ENCODE measurements around the gene EPB41. TPM values are rescaled to one million over a fixed set of nuclear protein-coding genes. Genes with fewer than 3 reads are reported as not detected.

The EPB41 gene
- total RNA-seq, 1 experiment from 2014 or later, result 17.3 TPM

- no peak overlapping the region for H2AFZ ChIP-seq (ENCODE audit: low read length)
- H3K27me3 ChIP-seq (ENCODE audit: low read length), result no peaks in the 10 kb centered on the region
- no peak overlapping the region for H3K4me2 ChIP-seq (ENCODE audit: low read depth, low read length, poor library complexity, severe bottlenecking)
- no peak for DNase-seq
- H3K4me1 ChIP-seq (ENCODE audit: low read length), result peaks cover 10% of the 10 kb centered on the region
- H3K9me3 ChIP-seq (ENCODE audit: low read length), result no peaks in the 10 kb centered on the region
- H3K27ac ChIP-seq (ENCODE audit: low read length), result no peak overlapping the region
- H3K9ac ChIP-seq (ENCODE audit: low read length), result no peak overlapping the region
- H4K20me1 ChIP-seq (ENCODE audit: insufficient read depth, low read depth, low read length), result peaks cover 59% of the 10 kb centered on the region
- no peaks in the 10 kb centered on the region for H3K9me2 ChIP-seq (replicated peaks; ENCODE audit: insufficient read depth, low read length)
- H3K4me3 ChIP-seq (ENCODE audit: low read length), result no peak overlapping the region
- H3K79me2 ChIP-seq (ENCODE audit: low read length), result peaks cover 98% of the 10 kb centered on the region
- H3K36me3 ChIP-seq (ENCODE audit: insufficient read depth, low read length), result peaks cover 69% of the 10 kb centered on the region
These were observed 252.0 kb downstream of the EPB41 start for GRCh38 chr1:29166291-29166878.

- Histone ChIP-seq H3K9me2 (replicated peaks; ENCODE audit: insufficient read depth, low read length) (no peaks in the 10 kb centered on the region), H3K9me3 (ENCODE audit: low read length) (no peaks in the 10 kb centered on the region), H3K4me3 (ENCODE audit: low read length) (no peak overlapping the region), H3K36me3 (ENCODE audit: insufficient read depth, low read length) (peaks cover 68% of the 10 kb centered on the region), H3K4me2 (ENCODE audit: low read depth, low read length, poor library complexity, severe bottlenecking) (no peak overlapping the region), H4K20me1 (ENCODE audit: insufficient read depth, low read depth, low read length) (peaks cover 71% of the 10 kb centered on the region), H3K9ac (ENCODE audit: low read length) (no peak overlapping the region), H3K27me3 (ENCODE audit: low read length) (no peaks in the 10 kb centered on the region), H3K79me2 (ENCODE audit: low read length) (peaks cover 100% of the 10 kb centered on the region), H3K27ac (ENCODE audit: low read length) (no peak overlapping the region), H2AFZ (ENCODE audit: low read length) (no peak overlapping the region), H3K4me1 (ENCODE audit: low read length) (peaks cover 24% of the 10 kb centered on the region)
- no peak for DNase-seq
These were observed 253.5 kb downstream of the EPB41 start for GRCh38 chr1:29167904-29168303.

Small RNAs within 50 kb of the gene (small RNA-seq; reads per million reads assigned to genes)
- gene RF00017 (not detected), gene RF00019 (not detected)

Other genes starting within 250 kb of the EPB41 start
- gene GMEB1, start 245.8 kb upstream of the EPB41 start, total RNA-seq (2014; rRNA removed; shearing (Covaris generic); ENCODE audit: low replicate concordance), result 7.2 and 8.8 TPM in 2 replicates
- 44.0 and 52.5 TPM in 2 replicates for gene YTHDF2, start 177.6 kb upstream of the EPB41 start, total RNA-seq (2014; rRNA removed; shearing (Covaris generic); ENCODE audit: low replicate concordance)
- gene OPRD1, start 102.4 kb upstream of the EPB41 start, total RNA-seq (2014; rRNA removed; shearing (Covaris generic); ENCODE audit: low replicate concordance), result not detected in 2 replicates
- gene TMEM200B, start 209.3 kb downstream of the EPB41 start, total RNA-seq (2014; rRNA removed; shearing (Covaris generic); ENCODE audit: low replicate concordance), result not detected in 2 replicates

Measured in Karpas-422 (cell line).